ENCODE results near the gene PELO. TPM values are rescaled to one million over a fixed set of nuclear protein-coding genes. Genes with fewer than 3 reads are reported as not detected.

PELO gene
- total and polyA plus RNA-seq, 2 donors (not counting 3 experiments of a cell fraction or from before 2014, with no cell fraction given), result 8.6 to 13.2 TPM

DNA sequence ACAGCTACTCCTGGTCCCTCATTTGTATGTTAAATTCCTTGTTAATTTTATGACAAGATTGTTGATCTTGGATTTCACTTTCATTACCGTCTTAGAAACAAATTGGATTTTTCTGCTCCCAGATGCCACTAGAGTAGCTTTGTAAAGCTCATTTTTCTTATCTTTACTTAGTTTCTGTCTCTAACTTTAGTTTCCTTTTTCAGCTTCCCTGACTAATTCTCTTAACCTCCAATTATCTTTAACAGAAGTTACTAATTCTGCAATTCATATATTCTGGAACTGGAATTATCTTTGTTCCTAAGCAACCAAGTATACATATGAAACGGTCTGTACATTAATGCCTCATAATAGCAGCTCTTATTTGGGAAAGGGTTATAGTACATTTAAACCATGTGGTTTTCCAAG is 16.7 kb downstream of the PELO start:
- no peak overlapping the region for H3K9ac ChIP-seq (replicated peaks; ENCODE audit: extremely low read depth, insufficient read depth, low read length)
- no peak overlapping the region for H3K4me2 ChIP-seq (ENCODE audit: insufficient read depth, low read length)
- dilution Hi-C loops (cut with MboI; ENCODE audit: extremely low pct_ligation_motif_present, low sequenced_read_pairs), result no loop called here
- no peaks in the 10 kb centered on the region for H3K9me1 ChIP-seq (replicated peaks; ENCODE audit: control insufficient read depth, extremely low read depth, insufficient read depth, low read length)
- H3K9me3 ChIP-seq (replicated peaks; ENCODE audit: control insufficient read depth, insufficient read depth, low read length), result no peaks in the 10 kb centered on the region
- H3K79me2 ChIP-seq (ENCODE audit: control insufficient read depth, insufficient read depth, low read length), result peaks cover 38% of the 10 kb centered on the region
- no peaks in the 10 kb centered on the region for H3K36me3 ChIP-seq (ENCODE audit: control insufficient read depth in 2 of 2, extremely low read depth in 1 of 2, insufficient read depth in 2 of 2, low read length in 2 of 2)
- H3K27me3 ChIP-seq (ENCODE audit: control insufficient read depth in 2 of 2, insufficient read depth in 2 of 2, low read length in 2 of 2), result no peaks in the 10 kb centered on the region
- H2AFZ ChIP-seq (ENCODE audit: low read depth, low read length), result no peak overlapping the region
- H3K27ac ChIP-seq (ENCODE audit: insufficient read depth, low read depth, low read length), result no peak overlapping the region
- POLR2A ChIA-PET, result no interaction called here
- no peak for TF ChIP-seq POLR2AphosphoS5 (IDR thresholded peaks at IDR 0.05; ENCODE audit: insufficient read depth, low read depth, low read length)
- H4K20me1 ChIP-seq (replicated peaks; ENCODE audit: control insufficient read depth, extremely low read depth, insufficient read depth, low read length), result no peaks in the 10 kb centered on the region
- H3K4me3 ChIP-seq (replicated peaks in 1 of 3; ENCODE audit: insufficient read depth in 1 of 3, low read depth in 1 of 3, low read length in 3 of 3), result no peak overlapping the region
- intact Hi-C loops (cut with micrococcal nuclease), result loop anchor here (5.0 kb wide), 1 partner anchor 97 kb away; no protein-coding TSS in a partner anchor
- no peak for DNase-seq (ENCODE audit: low read depth, low spot score)
- no TSS peak for BruUV-seq (replicated peaks)
- peaks cover 18% of the 10 kb centered on the region for H3K4me1 ChIP-seq (ENCODE audit: control insufficient read depth, extremely low read depth, insufficient read depth, low read length)
- CTCF ChIA-PET, result interaction anchor here (0.6 to 1.2 kb wide), 4 partner anchors 10 to 111 kb away, joined by 3 to 4 read pairs (median 4); partner anchors contain the start of genes ITGA1 and PELO
- no peak for FAIRE-seq

GRCh38 chr5:52804981-52805380 is 17.3 kb downstream of the PELO start:
- FAIRE-seq, result no peak
- no peak overlapping the region for H3K27ac ChIP-seq (ENCODE audit: insufficient read depth, low read depth, low read length)

More at GRCh38 chr5:52804981-52805380, 17.3 kb downstream of the PELO start:
- dilution Hi-C loops (cut with MboI; ENCODE audit: extremely low pct_ligation_motif_present, low sequenced_read_pairs) (no loop called here), intact Hi-C loops (cut with micrococcal nuclease) (loop anchor here (5.0 kb wide), 1 partner anchor 98 kb away; no protein-coding TSS in a partner anchor)
- ChIA-PET CTCF (interaction anchor here (0.8 to 0.9 kb wide), 2 partner anchors 10 to 17 kb away, joined by 3 read pairs; partner anchors contain the start of genes ITGA1 and PELO), POLR2A (no interaction called here)
- Histone ChIP-seq H3K4me3 (replicated peaks in 1 of 3; ENCODE audit: insufficient read depth in 1 of 3, low read depth in 1 of 3, low read length in 3 of 3) (no peak overlapping the region), H3K27me3 (ENCODE audit: control insufficient read depth in 2 of 2, insufficient read depth in 2 of 2, low read length in 2 of 2) (no peaks in the 10 kb centered on the region), H3K4me1 (ENCODE audit: control insufficient read depth, extremely low read depth, insufficient read depth, low read length) (peaks cover 18% of the 10 kb centered on the region), H3K4me2 (ENCODE audit: insufficient read depth, low read length) (no peak overlapping the region), H3K9ac (replicated peaks; ENCODE audit: extremely low read depth, insufficient read depth, low read length) (no peak overlapping the region), H3K9me1 (replicated peaks; ENCODE audit: control insufficient read depth, extremely low read depth, insufficient read depth, low read length) (no peaks in the 10 kb centered on the region), H2AFZ (ENCODE audit: low read depth, low read length) (no peak overlapping the region), H4K20me1 (replicated peaks; ENCODE audit: control insufficient read depth, extremely low read depth, insufficient read depth, low read length) (no peaks in the 10 kb centered on the region), H3K79me2 (ENCODE audit: control insufficient read depth, insufficient read depth, low read length) (peaks cover 38% of the 10 kb centered on the region), H3K36me3 (ENCODE audit: control insufficient read depth in 2 of 2, extremely low read depth in 1 of 2, insufficient read depth in 2 of 2, low read length in 2 of 2) (no peaks in the 10 kb centered on the region), H3K9me3 (replicated peaks; ENCODE audit: control insufficient read depth, insufficient read depth, low read length) (no peaks in the 10 kb centered on the region)
- no peak for DNase-seq (ENCODE audit: low read depth, low spot score)
- TF ChIP-seq GATA2 (IDR thresholded peaks at IDR 0.05; ENCODE audit: insufficient read depth, insufficient read length, low read depth, low read length) (no peak), FOS (IDR thresholded peaks at IDR 0.05; ENCODE audit: borderline replicate concordance, insufficient read depth, low read length) (no peak), MYC (IDR thresholded peaks at IDR 0.05; ENCODE audit: low read depth, low read length) (no peak), EZH2 (IDR thresholded peaks at IDR 0.05; ENCODE audit: borderline replicate concordance, low read depth, low read length, severe bottlenecking) (no peak), CTCF (IDR thresholded peaks at IDR 0.05; ENCODE audit: extremely low read depth in 1 of 2, insufficient read depth in 1 of 2, low read depth in 1 of 2, low read length in 2 of 2) (no peak)
- no TSS peak for BruUV-seq (replicated peaks)

Measured in endothelial cell of umbilical vein (primary cell).